Measurements from ENCODE around the gene GPR137B.

DNA sequence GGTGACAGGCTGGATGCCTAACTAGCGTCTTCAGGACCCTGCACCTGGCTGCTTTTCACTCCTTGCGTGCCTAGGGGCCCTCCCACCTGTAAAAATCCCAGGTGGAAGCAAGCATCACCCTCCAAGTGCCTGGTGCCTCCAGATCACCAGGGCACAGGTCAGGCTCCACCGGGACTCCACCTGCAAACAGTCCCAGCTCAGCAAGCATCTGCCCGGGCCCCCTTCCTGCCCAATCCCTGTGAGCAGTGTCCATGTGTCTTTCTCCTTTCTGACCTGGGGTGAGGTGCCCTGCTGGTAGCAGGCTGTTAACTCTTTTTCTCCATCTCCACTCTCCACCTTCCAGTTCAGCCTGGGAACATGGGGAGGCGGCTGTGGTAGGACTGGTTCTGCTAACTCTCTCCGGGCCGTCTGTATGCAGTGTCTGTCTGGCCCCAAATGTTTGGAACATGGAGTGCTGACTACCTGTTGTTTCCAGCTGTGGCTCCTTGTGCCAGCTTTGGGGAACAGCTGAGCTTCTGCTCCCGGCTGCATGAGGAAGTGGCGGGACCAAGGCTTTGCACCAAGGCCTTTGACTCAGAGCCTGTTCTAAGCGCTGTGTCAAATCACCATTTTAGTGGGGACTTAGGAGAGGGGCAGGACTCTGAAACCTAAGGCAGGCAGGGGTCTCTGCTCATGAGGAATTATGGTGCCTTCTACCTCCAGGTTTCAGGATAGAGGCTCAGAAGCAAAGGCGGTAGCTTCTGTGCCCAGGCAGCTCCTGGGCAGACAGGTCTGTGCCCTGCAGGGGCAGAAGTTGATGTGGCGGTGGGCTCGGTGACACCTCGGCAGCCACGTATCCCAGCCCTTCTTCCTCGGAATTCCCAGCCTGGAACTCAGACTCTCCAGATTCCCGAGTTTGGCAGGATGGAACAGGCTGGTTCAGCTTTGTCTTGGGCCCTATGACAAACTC lies 5.5 kb downstream of the GPR137B start:
- TF ChIP-seq GATA3 (IDR thresholded peaks at IDR 0.05; ENCODE audit: low read depth, low read length) (no peak), GATA2 (IDR thresholded peaks at IDR 0.05; ENCODE audit: low read depth, low read length) (no peak)

Measured in SH-SY5Y (cell line).